Thyroid gland (tissue), 4 donors: ENCODE measurements around the gene RAP1GAP. TPM values are rescaled to one million over a fixed set of nuclear protein-coding genes. Genes with fewer than 3 reads are reported as not detected.

ENCODE experiments used
- DNase-seq, 2 donors: peaks; one replicate each; pipeline ENCODE4 v3.0.0-alpha.2; 2019
- H3K27ac ChIP-seq, 3 donors: fragments of 200-600 bp; sonication (generic); 1 replicate in 2 of 3; 2 replicates in 1 of 3; pipeline ENCODE4 v1.5.1; 2016 to 2019; ENCODE audit warnings: mild to moderate bottlenecking in 1 of 3, moderate library complexity in 1 of 3
- H3K27me3 ChIP-seq: fragments of 200-600 bp; sonication (generic); one replicate; pipeline ENCODE4 v1.5.1; 2019
- H3K36me3 ChIP-seq, 2 donors: fragments of 200-600 bp; sonication (generic); one replicate each; pipeline ENCODE4 v1.5.1; 2016 to 2019
- H3K4me1 ChIP-seq, 2 donors: fragments of 200-600 bp; sonication (generic); one replicate each; pipeline ENCODE4 v1.5.1; 2017 to 2019
- H3K4me3 ChIP-seq, 3 donors: fragments of 200-600 bp; sonication (generic); replicated peaks in 1 of 3; 1 replicate in 2 of 3; 2 replicates in 1 of 3; pipeline ENCODE4 v1.5.1; 2016; ENCODE audit warnings: mild to moderate bottlenecking in 1 of 3
- H3K9me3 ChIP-seq: fragments of 200-600 bp; sonication (generic); one replicate; pipeline ENCODE4 v1.5.1; 2017
- POLR2A ChIP-seq, 2 donors: fragments of 450-650 bp; IDR thresholded peaks; one replicate each; pipeline ENCODE4 v1.6.1; 2017; ENCODE audit warnings: antibody characterized with exemption in 2 of 2, mild to moderate bottlenecking in 2 of 2, moderate library complexity in 1 of 2
- WGBS, 2 donors: methylation state at CpG; one replicate each; pipeline ENCODE4 v1.1.5; 2017; 5-methylcytosine and 5-hydroxymethylcytosine counted together
- intact Hi-C: fragments of 100-400 bp; cut with DNase I; formaldehyde crosslinking; loops from one replicate; pipeline ENCODE4 v1.15.1; 2023
- total RNA-seq, 4 donors: library from RNA; depleted of rRNA; stranded (reverse); fragments of >200 nt; gene quantifications; one replicate each; pipeline ENCODE4 v1.2.3, GENCODE V29; 2016
- TF ChIP-seq, protein P1 (sequence below), 6 experiments: fragments of 200-600 bp in 3 of 6; fragments of 450-650 bp in 3 of 6; sonication (generic) in 3 of 6; IDR thresholded peaks; one replicate each; pipeline ENCODE4 v1.5.1; 2016 to 2019; ENCODE audit warnings: antibody characterized with exemption in 6 of 6, mild to moderate bottlenecking in 2 of 6, inconsistent platforms in 1 of 6, moderate library complexity in 1 of 6

The RAP1GAP gene
- total RNA-seq, 4 donors from 2014 or later: 256 to 588 (median 506) TPM

DNA sequence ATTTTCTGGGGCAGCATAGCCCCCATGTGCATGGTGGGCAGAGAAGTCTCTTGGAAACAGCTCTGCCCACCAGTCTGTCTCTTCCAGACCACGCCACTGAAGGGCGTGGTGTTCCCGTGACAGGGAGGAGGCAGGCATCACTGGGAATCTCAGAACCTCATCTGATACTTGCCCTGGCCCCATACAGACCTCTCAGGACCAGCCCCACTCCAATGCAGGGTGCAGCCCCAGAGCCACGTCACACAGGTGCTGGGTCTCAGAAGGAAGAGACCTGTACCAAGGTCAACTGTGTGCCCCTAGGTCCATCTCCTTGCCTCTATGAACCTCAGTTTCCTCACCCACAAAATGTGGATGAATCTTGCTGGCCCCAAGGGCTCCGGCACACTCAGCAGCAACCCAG is 7.3 kb downstream of the RAP1GAP start:
- TF ChIP-seq, protein P1, sequence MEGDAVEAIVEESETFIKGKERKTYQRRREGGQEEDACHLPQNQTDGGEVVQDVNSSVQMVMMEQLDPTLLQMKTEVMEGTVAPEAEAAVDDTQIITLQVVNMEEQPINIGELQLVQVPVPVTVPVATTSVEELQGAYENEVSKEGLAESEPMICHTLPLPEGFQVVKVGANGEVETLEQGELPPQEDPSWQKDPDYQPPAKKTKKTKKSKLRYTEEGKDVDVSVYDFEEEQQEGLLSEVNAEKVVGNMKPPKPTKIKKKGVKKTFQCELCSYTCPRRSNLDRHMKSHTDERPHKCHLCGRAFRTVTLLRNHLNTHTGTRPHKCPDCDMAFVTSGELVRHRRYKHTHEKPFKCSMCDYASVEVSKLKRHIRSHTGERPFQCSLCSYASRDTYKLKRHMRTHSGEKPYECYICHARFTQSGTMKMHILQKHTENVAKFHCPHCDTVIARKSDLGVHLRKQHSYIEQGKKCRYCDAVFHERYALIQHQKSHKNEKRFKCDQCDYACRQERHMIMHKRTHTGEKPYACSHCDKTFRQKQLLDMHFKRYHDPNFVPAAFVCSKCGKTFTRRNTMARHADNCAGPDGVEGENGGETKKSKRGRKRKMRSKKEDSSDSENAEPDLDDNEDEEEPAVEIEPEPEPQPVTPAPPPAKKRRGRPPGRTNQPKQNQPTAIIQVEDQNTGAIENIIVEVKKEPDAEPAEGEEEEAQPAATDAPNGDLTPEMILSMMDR (IDR thresholded peaks at IDR 0.05): no peak
- no peak for TF ChIP-seq POLR2A (IDR thresholded peaks at IDR 0.05)
- no peak for DNase-seq
- peaks cover 4 to 11% of the 10 kb centered on the region in 2 donors for H3K36me3 ChIP-seq
- H3K4me3 ChIP-seq: no peak overlapping the region
- intact Hi-C loops: loop anchor here (10.0 kb wide), 3 partner anchors 123 to 407 kb away; partner anchors contain the start of gene USP48
- H3K27me3 ChIP-seq: no peaks in the 10 kb centered on the region
- H3K4me1 ChIP-seq: peaks cover 40 to 52% of the 10 kb centered on the region in 2 donors
- no peak overlapping the region for H3K27ac ChIP-seq
- H3K9me3 ChIP-seq: no peaks in the 10 kb centered on the region
- 87 to 94% methylated on average over 4 to 5 of the region's 5 CpGs for WGBS, 2 donors

DNA sequence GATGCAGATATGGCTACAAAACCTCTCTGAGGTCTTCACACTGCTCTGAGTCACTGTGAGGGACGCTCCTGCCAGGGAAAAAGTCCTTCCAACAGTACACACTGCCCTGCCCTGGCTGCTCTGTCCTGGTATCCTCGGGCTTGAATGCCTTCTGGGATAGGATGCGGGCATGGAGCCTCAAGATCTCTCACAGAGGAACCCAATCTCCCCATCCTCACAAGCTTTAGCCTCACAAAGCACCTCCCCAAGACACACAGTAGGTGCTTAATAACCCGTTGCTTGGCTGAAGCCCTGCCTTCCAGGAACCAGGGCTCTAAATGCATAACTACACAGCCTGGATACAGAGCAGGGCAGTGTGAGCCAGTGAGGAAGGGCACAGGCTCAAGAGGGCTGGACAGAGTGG is 9.2 kb downstream of the RAP1GAP start:
- Histone ChIP-seq H3K9me3 (no peaks in the 10 kb centered on the region), H3K27me3 (no peaks in the 10 kb centered on the region), H3K27ac (peak overlapping the region; percentile 51 to 74 (median 54)), H3K4me1 (peaks cover 32 to 39% of the 10 kb centered on the region in 2 donors), H3K4me3 (peak overlapping the region in 1 of 3 donors; percentile 3), H3K36me3 (peaks cover under 1 to 10% of the 10 kb centered on the region in 2 donors)
- 45 to 62% methylated on average over 4 of the region's 4 CpGs for WGBS, 2 donors
- DNase-seq: peak in 1 of 2 donors; percentile 56
- intact Hi-C loops: loop anchor here (2.0 to 10.0 kb wide), 5 partner anchors 125 to 405 kb away; partner anchors contain the start of genes ALPL and USP48
- TF ChIP-seq, protein P1 (IDR thresholded peaks at IDR 0.05): no peak
- no peak for TF ChIP-seq POLR2A (IDR thresholded peaks at IDR 0.05)

DNA sequence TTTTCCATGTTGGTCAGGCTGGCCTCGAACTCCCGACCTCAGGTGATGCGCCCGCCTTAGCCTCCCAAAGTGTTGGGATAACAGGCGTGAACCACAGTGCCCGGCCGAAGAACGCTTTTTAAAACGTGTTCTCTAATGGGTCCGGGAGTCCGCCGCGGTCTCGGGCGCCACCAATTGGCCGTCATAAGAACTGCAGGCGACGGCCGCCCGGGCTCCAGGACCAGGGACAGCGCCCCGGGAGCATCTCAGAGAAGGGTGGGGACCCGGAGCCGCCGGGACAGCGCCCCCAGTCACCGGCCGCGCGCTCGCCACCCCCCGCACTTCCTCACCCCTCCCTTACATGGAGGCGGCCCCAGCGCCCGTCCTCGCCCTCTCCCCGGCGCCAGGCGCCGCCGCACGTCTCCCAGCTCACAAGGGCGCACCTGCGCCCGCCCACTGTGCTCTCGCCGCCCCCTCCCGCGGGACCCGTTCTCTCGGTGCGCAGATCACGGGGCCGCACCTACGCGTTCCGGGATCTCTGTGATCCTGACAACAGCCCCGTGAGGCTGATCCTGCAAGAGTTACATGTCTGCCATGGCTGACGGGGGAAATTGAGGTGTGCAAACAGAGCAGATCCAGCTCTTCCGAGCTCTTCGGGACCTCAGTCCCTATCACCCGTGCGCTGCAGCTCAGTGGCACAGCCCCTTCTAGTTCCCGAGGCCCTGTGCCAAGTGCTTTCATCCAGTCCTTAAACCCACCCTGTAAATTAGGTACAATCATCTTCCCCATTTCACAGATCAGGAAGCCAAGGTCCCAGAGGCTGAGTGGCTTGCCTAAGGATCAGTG is 9.8 kb downstream of the RAP1GAP start:
- TF ChIP-seq, protein P1 (IDR thresholded peaks at IDR 0.05): peak; percentile 88 to 99 (median 97)
- peak in 1 of 2 donors; percentile 42 for TF ChIP-seq POLR2A (IDR thresholded peaks at IDR 0.05)
- Histone ChIP-seq H3K9me3 (no peaks in the 10 kb centered on the region), H3K27me3 (no peaks in the 10 kb centered on the region), H3K36me3 (peaks cover 0 to 7% of the 10 kb centered on the region in 2 donors), H3K4me1 (peaks cover 30 to 33% of the 10 kb centered on the region in 2 donors), H3K4me3 (peak overlapping the region in 1 of 3 donors; percentile 3), H3K27ac (peak overlapping the region; percentile 51 to 74 (median 54))
- intact Hi-C loops: loop anchor here (2.0 to 5.0 kb wide), 2 partner anchors 151 to 287 kb away; partner anchors contain the start of gene ALPL
- peak; percentile 89 to 90 for DNase-seq
- WGBS, 2 donors: 4 to 11% methylated on average over 9 to 20 of the region's 64 CpGs

DNA sequence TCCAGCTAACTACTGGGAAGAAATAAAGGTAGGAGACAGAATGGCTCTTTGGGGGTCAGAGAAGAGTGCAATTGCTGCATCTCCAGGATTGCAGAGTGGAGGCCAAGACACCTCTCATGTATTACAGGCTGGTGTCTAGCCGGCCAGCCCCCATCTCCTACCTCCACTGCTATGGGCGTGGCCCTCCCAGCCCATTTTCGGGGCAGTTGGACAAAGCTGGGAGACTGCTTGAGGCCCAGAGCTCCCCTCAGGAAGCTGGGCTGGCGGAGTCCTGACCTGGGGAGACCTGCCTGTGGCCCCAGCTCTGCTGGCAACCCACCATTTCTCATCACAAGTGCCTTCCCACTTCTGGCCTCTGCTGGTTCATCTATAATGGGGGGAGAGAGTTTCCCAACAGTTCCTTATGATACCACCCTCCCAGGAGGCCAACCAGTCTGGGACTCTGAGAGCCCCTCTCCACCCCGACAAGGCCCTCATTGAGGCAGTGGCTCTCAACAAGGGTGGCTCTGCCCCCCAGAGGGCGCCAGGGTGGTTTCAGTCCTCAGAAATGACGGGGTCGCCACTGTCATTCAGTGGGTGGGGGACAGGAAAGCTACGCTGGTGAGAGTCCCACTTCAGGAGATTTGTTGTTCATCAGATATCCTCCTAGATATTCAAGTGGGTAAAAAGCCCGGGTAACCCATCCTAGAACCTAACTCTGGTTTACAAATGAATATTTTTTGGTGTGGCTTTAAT is 11.5 kb downstream of the RAP1GAP start:
- H3K9me3 ChIP-seq: no peaks in the 10 kb centered on the region
- peak in 1 of 2 donors; percentile 3 for DNase-seq
- WGBS, 2 donors: 46 to 82% methylated on average over 6 to 10 of the region's 10 CpGs
- peaks cover 31 to 41% of the 10 kb centered on the region in 2 donors for H3K4me1 ChIP-seq
- intact Hi-C loops: loop anchor here (2.0 to 5.0 kb wide), 2 partner anchors 149 to 285 kb away; partner anchors contain the start of gene ALPL
- peaks cover 0 to 4% of the 10 kb centered on the region in 2 donors for H3K36me3 ChIP-seq
- H3K4me3 ChIP-seq: no peak overlapping the region
- no peaks in the 10 kb centered on the region for H3K27me3 ChIP-seq
- no peak for TF ChIP-seq POLR2A (IDR thresholded peaks at IDR 0.05)
- TF ChIP-seq, protein P1 (IDR thresholded peaks at IDR 0.05): no peak
- peak overlapping the region in 2 of 3 donors; percentile 24 to 53 for H3K27ac ChIP-seq
